Small intestine (tissue), 7 donors: ENCODE results near the gene KAT7. TPM values are rescaled to one million over a fixed set of nuclear protein-coding genes. Genes with fewer than 3 reads are reported as not detected.
A peak's percentile ranks its signal among the peaks of the same experiment; 100 is the strongest.

ENCODE experiments used
- DNase-seq, 2 donors: peaks; one replicate each; pipeline versions ENCODE4 v3.0.0 to v3.0.0-alpha.2; 2013
- FAIRE-seq: peaks from 2 replicates; lab custom pipeline; 2012; peaks lifted over from hg19 to GRCh38; lab: Jason Lieb, UNC
- H3K27ac ChIP-seq, 3 donors: one replicate each; pipeline ENCODE4 v1.5.1; 2013; ENCODE audit warnings: low read length in 2 of 3, mild to moderate bottlenecking in 2 of 3, control low read depth in 1 of 3, inconsistent platforms in 1 of 3, low read depth in 1 of 3, moderate library complexity in 1 of 3
- H3K27me3 ChIP-seq, 3 donors: one replicate each; pipeline ENCODE4 v1.6.1; 2013; ENCODE audit warnings: low read length in 3 of 3, inconsistent platforms in 1 of 3; ENCODE audit not compliant: control insufficient read depth in 3 of 3, insufficient read depth in 3 of 3
- H3K36me3 ChIP-seq, 3 donors: one replicate each; pipeline ENCODE4 v1.6.1; 2013; ENCODE audit warnings: low read length in 3 of 3, inconsistent platforms in 1 of 3, low read depth in 1 of 3, mild to moderate bottlenecking in 1 of 3, moderate library complexity in 1 of 3; ENCODE audit not compliant: control insufficient read depth in 3 of 3, insufficient read depth in 2 of 3
- H3K4me1 ChIP-seq, 3 donors: one replicate each; pipeline ENCODE4 v1.6.1; 2013; ENCODE audit warnings: low read length in 2 of 3, inconsistent platforms in 1 of 3, low read depth in 1 of 3, mild to moderate bottlenecking in 1 of 3, moderate library complexity in 1 of 3; ENCODE audit not compliant: control insufficient read depth in 3 of 3, insufficient read depth in 2 of 3
- H3K4me3 ChIP-seq, 3 donors: one replicate each; pipeline ENCODE4 v1.5.1; 2013; ENCODE audit warnings: low read length in 3 of 3, control low read depth in 1 of 3, inconsistent platforms in 1 of 3, low read depth in 1 of 3, mild to moderate bottlenecking in 1 of 3, moderate library complexity in 1 of 3
- H3K9me3 ChIP-seq, 2 donors: one replicate each; pipeline ENCODE4 v1.6.1; 2013; ENCODE audit warnings: low read depth in 1 of 2, low read length in 1 of 2; ENCODE audit not compliant: control insufficient read depth in 2 of 2, insufficient read depth in 1 of 2
- WGBS, 3 donors: extraction: QIAGEN DNeasy Blood & Tissue Kit; methylation state at CpG; one replicate each; pipeline ENCODE4 v1.1.7; 2013; 5-methylcytosine and 5-hydroxymethylcytosine counted together
- polyA plus RNA-seq, 4 donors: library from polyadenylated mRNA; stranded (reverse) in 3 of 4; unstranded in 1 of 4; fragments of 200-250 nt in 3 of 4; fragments of 120-200 nt in 1 of 4; gene quantifications; one replicate each; pipeline versions ENCODE4 v1.2.1 to v1.2.3, GENCODE V29; 2013
- donor health status: healthy with polysubstance abuse.
- donor health status: control.
- donor health status: control.
- donor health status: Bipolar disorder and iron deficiency.
- donor health status: healthy.

Gene KAT7
- polyA plus RNA-seq, 4 donors = 5.7 to 31.4 (median 9.2) TPM

- FAIRE-seq (peak; percentile 23), DNase-seq (peak; percentile 98 to 100)
- Histone ChIP-seq H3K27me3 (peaks cover 0 to 8% (median 0%) of the 10 kb centered on the region in 3 donors), H3K4me3 (peak within 1 kb of the TSS; percentile 61 to 95 (median 89)), H3K36me3 (no peaks in the 10 kb centered on the region), H3K4me1 (peaks cover 0 to 13% (median 9%) of the 10 kb centered on the region in 3 donors), H3K9me3 (no peaks in the 10 kb centered on the region), H3K27ac (peak within 1 kb of the TSS in 1 of 3 donors; percentile 12)
- 0 to 1% (median 1%) methylated on average over 23 to 53 of the region's 53 CpGs for WGBS, 3 donors
Measured at GRCh38 chr17:49763735-49764558, 24.5 kb upstream of the KAT7 start, which contains the start of gene FAM117A. Gene FAM117A, minus strand, starts transcription at chr17:49764131. Its CDS starts 44 bp downstream, at chr17:49764087.

- peaks cover 0 to 13% (median 9%) of the 10 kb centered on the region in 3 donors for H3K4me1 ChIP-seq
- no peaks in the 10 kb centered on the region for H3K36me3 ChIP-seq
- H3K27ac ChIP-seq = peak overlapping the region in 1 of 3 donors; percentile 8
- H3K4me3 ChIP-seq = peak overlapping the region in 1 of 3 donors; percentile 3
- 26 to 29% (median 26%) methylated on average over 8 of the region's 8 CpGs for WGBS, 3 donors
- no peak for FAIRE-seq
- no peaks in the 10 kb centered on the region for H3K9me3 ChIP-seq
- DNase-seq = no peak
- peaks cover 0 to 8% (median 0%) of the 10 kb centered on the region in 3 donors for H3K27me3 ChIP-seq
Measured at GRCh38 chr17:49764559-49765180, 23.8 kb upstream of the KAT7 start.

- H3K4me3 ChIP-seq = no peak overlapping the region
- no peak for DNase-seq
- no peak overlapping the region for H3K27ac ChIP-seq
- peaks cover 0 to 9% (median 4%) of the 10 kb centered on the region in 3 donors for H3K4me1 ChIP-seq
- FAIRE-seq = no peak
- no peaks in the 10 kb centered on the region for H3K9me3 ChIP-seq
- H3K27me3 ChIP-seq = peaks cover 0 to 8% (median 0%) of the 10 kb centered on the region in 3 donors
- H3K36me3 ChIP-seq = no peaks in the 10 kb centered on the region
- WGBS, 3 donors = 72 to 74% (median 72%) methylated on average over 3 of the region's 3 CpGs
Measured at GRCh38 chr17:49766918-49767530, 21.5 kb upstream of the KAT7 start.

GRCh38 chr17:49775546-49776260, 12.8 kb upstream of the KAT7 start:
- WGBS, 3 donors = 77 to 88% (median 87%) methylated on average over 8 of the region's 8 CpGs
- Histone ChIP-seq H3K9me3 (no peaks in the 10 kb centered on the region), H3K4me1 (no peaks in the 10 kb centered on the region), H3K4me3 (no peak overlapping the region), H3K27me3 (no peaks in the 10 kb centered on the region), H3K27ac (peak overlapping the region in 1 of 3 donors; percentile 51), H3K36me3 (no peaks in the 10 kb centered on the region)
- DNase-seq (no peak), FAIRE-seq (no peak)

GRCh38 chr17:49776551-49777300, 11.8 kb upstream of the KAT7 start:
- Histone ChIP-seq H3K27me3 (no peaks in the 10 kb centered on the region), H3K4me1 (no peaks in the 10 kb centered on the region), H3K36me3 (no peaks in the 10 kb centered on the region), H3K9me3 (no peaks in the 10 kb centered on the region), H3K27ac (peak overlapping the region in 1 of 3 donors; percentile 21), H3K4me3 (no peak overlapping the region)
- 69 to 76% (median 75%) methylated on average over 8 of the region's 8 CpGs for WGBS, 3 donors
- DNase-seq (no peak), FAIRE-seq (no peak)

- H3K36me3 ChIP-seq = no peaks in the 10 kb centered on the region
- H3K9me3 ChIP-seq = no peaks in the 10 kb centered on the region
- H3K27me3 ChIP-seq = no peaks in the 10 kb centered on the region
- H3K4me1 ChIP-seq = no peaks in the 10 kb centered on the region
- H3K4me3 ChIP-seq = no peak overlapping the region
- DNase-seq (no peak), FAIRE-seq (no peak)
- WGBS, 3 donors = 70 to 77% (median 72%) methylated on average over 2 of the region's 2 CpGs
- no peak overlapping the region for H3K27ac ChIP-seq
Measured at GRCh38 chr17:49777563-49777962, 10.9 kb upstream of the KAT7 start.

GRCh38 chr17:49779156-49779738, 9.2 kb upstream of the KAT7 start:
- WGBS, 3 donors = 85 to 94% (median 91%) methylated on average over 2 of the region's 2 CpGs
- Histone ChIP-seq H3K27ac (no peak overlapping the region), H3K27me3 (no peaks in the 10 kb centered on the region), H3K4me3 (no peak overlapping the region), H3K4me1 (no peaks in the 10 kb centered on the region), H3K36me3 (no peaks in the 10 kb centered on the region), H3K9me3 (no peaks in the 10 kb centered on the region)
- FAIRE-seq (no peak), DNase-seq (no peak)
